Fibroblast of skin of right quadriceps (primary cell): ENCODE measurements around the gene CNTNAP5.

ENCODE experiments used
- DNase-seq: peaks from one replicate; pipeline ENCODE4 v3.0.0-alpha.2; 2013

The CNTNAP5 gene

GRCh38 chr2:124961132-124961531 lies 936.0 kb downstream of the CNTNAP5 start:
- no peak for DNase-seq
